GM19395 (cell line): ENCODE data around the gene CGREF1.
A peak's percentile ranks its signal among the peaks of the same experiment; 100 is the strongest.

ENCODE experiments used
- ATAC-seq: cut with Tn5 transposase; IDR thresholded peaks from one replicate; pipeline ENCODE4 v1.9.1; 2021; ENCODE audit warnings: mild to moderate bottlenecking, moderate library complexity; ENCODE audit not compliant: unreplicated experiment

The CGREF1 gene

GRCh38 chr2:27051902-27052645 lies 66.9 kb downstream of the CGREF1 start:
- ATAC-seq: no peak

DNA sequence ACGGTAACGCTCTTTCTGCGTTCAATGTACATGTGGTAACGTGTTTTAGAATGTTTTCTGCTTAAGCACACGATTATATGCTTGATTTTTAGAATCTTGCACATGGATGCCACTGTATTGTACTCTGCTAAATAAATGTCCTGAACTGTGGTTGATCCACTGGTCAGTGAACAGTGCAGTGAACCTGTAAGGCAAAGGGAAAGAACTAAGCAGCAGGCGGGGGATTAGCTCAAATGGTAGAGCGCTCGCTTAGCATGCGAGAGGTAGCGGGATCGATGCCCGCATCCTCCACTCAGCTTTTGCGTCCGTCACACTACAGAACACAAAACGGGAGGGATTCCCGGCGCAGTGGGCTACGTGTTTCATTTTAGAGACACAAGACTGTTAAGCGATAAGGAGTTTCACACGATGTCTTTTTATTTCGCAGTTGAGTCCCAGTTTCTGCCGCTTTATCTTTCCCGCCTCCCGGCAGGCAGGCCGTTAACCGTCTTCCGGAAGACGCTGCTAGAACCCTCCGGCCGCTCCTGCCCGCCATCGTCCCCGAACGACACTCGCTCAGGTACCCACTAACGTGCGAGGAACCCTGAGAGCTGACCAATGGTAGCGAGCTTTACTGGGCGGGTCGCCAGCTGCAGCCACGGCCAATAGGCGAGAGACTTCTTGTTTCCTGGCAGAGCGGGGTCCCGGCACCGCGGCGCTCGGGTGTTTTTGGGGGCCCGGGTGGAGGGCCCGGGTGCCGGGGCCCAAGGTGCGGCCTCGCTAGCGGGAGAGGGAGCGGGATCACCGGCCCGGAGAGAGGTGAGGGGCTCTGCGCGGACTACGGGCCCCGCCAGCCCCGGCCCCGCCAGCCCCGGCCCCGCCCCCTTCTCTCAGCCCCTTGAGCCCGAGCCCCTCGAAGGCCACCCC lies 67.7 kb downstream of the CGREF1 start, which contains the start of gene AGBL5:
AGBL5 (plus strand) TSS at position 673 of the 906 bp plus-strand sequence. CDS start 1,291 bp downstream, outside the sequence.
- ATAC-seq: peak; percentile 72
